CD4-positive, alpha-beta T cell (primary cell): Measurements from ENCODE around the gene ADARB2. TPM values are rescaled to one million over a fixed set of nuclear protein-coding genes. Genes with fewer than 3 reads are reported as not detected.

Experiments
- ATAC-seq: fragments of 200-7000 bp; cut with Tn5 transposase; one replicate; pipeline ENCODE4 v1.10.0; 2022; ENCODE audit warnings: mild to moderate bottlenecking; ENCODE audit not compliant: poor library complexity
- CTCF ChIA-PET: fragments of 350-600 bp; sonication (Branson Sonifier 250); formaldehyde crosslinking; loops from one replicate; lab custom pipeline; 2021; ENCODE audit warnings: antibody characterized with exemption, inconsistent platforms; lab: Charles Lee
- POLR2A ChIA-PET: fragments of 350-600 bp; sonication (Branson Sonifier 250); formaldehyde crosslinking; loops from one replicate; lab custom pipeline; 2021; ENCODE audit warnings: antibody characterized with exemption, inconsistent platforms; lab: Charles Lee
- DNase-seq, 14 experiments: peaks; one replicate each; pipeline ENCODE4 v3.0.0-alpha.2; 2013 to 2020; ENCODE audit warnings: mixed read lengths in 2 of 14
- H3K27ac ChIP-seq, 2 donors: one replicate each; pipeline versions ENCODE4 v1.5.1 to v1.7.0; 2013; ENCODE audit warnings: low read length in 2 of 2, low read depth in 1 of 2, mild to moderate bottlenecking in 1 of 2
- H3K27me3 ChIP-seq, 2 experiments: 1 replicate in 1 of 2; 2 replicates in 1 of 2; pipeline versions ENCODE4 v1.6.1 to v1.7.0; 2013; ENCODE audit warnings: low read length in 2 of 2, control low read depth in 1 of 2, mild to moderate bottlenecking in 1 of 2, moderate library complexity in 1 of 2; ENCODE audit not compliant: insufficient read depth in 2 of 2, control insufficient read depth in 1 of 2
- H3K36me3 ChIP-seq: one replicate; pipeline ENCODE4 v1.6.1; 2013; ENCODE audit warnings: low read length, control low read depth; ENCODE audit not compliant: insufficient read depth
- H3K4me1 ChIP-seq: one replicate; pipeline ENCODE4 v1.6.1; 2013; ENCODE audit warnings: low read length, control low read depth; ENCODE audit not compliant: insufficient read depth
- H3K4me3 ChIP-seq: one replicate; pipeline ENCODE4 v1.5.1; 2013; ENCODE audit warnings: mild to moderate bottlenecking, low read length, moderate library complexity
- H3K9me3 ChIP-seq, 2 experiments: 1 replicate in 1 of 2; 2 replicates in 1 of 2; pipeline versions ENCODE4 v1.6.1 to v1.7.0; 2013; ENCODE audit warnings: low read length in 2 of 2, mild to moderate bottlenecking in 2 of 2, control low read depth in 1 of 2, moderate library complexity in 1 of 2; ENCODE audit not compliant: control insufficient read depth in 1 of 2, insufficient read depth in 1 of 2
- H3K27ac Mint-ChIP-seq: one replicate; pipeline ENCODE4 v1.8.0; 2020; ENCODE audit warnings: mixed read lengths
- H3K27me3 Mint-ChIP-seq: one replicate; pipeline ENCODE4 v1.8.0; 2021; ENCODE audit warnings: mixed read lengths
- H3K36me3 Mint-ChIP-seq: one replicate; pipeline ENCODE4 v1.8.0; 2021; ENCODE audit warnings: low read depth, mixed read lengths
- H3K4me1 Mint-ChIP-seq: one replicate; pipeline ENCODE4 v1.8.0; 2021; ENCODE audit warnings: low read depth, mixed read lengths
- H3K4me3 Mint-ChIP-seq: one replicate; pipeline ENCODE4 v1.8.0; 2020; ENCODE audit warnings: mild to moderate bottlenecking, mixed read lengths
- H3K9me3 Mint-ChIP-seq: one replicate; pipeline ENCODE4 v1.8.0; 2020; ENCODE audit warnings: mixed read lengths
- intact Hi-C, 2 experiments: fragments of 100-400 bp; cut with DNase I in 1 of 2; cut with micrococcal nuclease in 1 of 2; formaldehyde crosslinking; loops; one replicate each; pipeline versions ENCODE4 v1.15.1 to v1.9.0; 2023 to 2025; cut with DNase I, micrococcal nuclease
- total RNA-seq, 174 experiments: library from RNA in 2 of 174; stranded (reverse) in 2 of 174; gene quantifications; one replicate each; pipeline ENCODE4 v1.2.3 and lab custom pipeline; 2021 to 2026
- TF ChIP-seq, protein P1 (sequence below): fragments of 200-600 bp; IDR thresholded peaks from one replicate; pipeline ENCODE4 v1.8.0; 2022; ENCODE audit warnings: antibody characterized with exemption, mild to moderate bottlenecking

Gene ADARB2
- total RNA-seq, 2 experiments from 2014 or later: 0.14 TPM; not detected in 1

DNA sequence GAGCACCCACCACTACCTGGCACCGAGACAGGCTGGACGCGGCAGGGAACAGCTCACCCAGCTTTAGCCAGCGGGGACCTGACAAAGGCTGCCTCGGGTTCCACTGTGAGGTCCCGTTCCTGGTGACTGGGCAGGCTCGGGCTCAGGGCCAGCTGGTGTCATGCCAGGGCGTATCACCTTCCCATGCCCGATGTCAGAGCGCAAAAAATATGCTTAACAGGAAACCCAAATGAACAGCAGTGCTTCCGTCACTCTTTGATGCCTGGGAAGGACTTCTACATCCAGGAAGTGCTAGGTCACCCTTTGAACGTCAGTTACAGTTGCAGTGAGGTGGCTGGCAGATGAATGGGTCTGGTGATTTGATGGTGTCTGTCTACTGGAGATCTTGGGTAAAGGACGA lies 106.0 kb downstream of the ADARB2 start:
- POLR2A ChIA-PET: no interaction called here
- Histone ChIP-seq H3K27ac (no peak overlapping the region), H3K9me3 (peaks cover 0 to 17% of the 10 kb centered on the region in 2 experiments), H3K4me3 (no peak overlapping the region), H3K36me3 (no peaks in the 10 kb centered on the region), H3K4me1 (no peaks in the 10 kb centered on the region), H3K27me3 (peaks cover 0 to 2% of the 10 kb centered on the region in 2 experiments)
- TF ChIP-seq, protein P1, sequence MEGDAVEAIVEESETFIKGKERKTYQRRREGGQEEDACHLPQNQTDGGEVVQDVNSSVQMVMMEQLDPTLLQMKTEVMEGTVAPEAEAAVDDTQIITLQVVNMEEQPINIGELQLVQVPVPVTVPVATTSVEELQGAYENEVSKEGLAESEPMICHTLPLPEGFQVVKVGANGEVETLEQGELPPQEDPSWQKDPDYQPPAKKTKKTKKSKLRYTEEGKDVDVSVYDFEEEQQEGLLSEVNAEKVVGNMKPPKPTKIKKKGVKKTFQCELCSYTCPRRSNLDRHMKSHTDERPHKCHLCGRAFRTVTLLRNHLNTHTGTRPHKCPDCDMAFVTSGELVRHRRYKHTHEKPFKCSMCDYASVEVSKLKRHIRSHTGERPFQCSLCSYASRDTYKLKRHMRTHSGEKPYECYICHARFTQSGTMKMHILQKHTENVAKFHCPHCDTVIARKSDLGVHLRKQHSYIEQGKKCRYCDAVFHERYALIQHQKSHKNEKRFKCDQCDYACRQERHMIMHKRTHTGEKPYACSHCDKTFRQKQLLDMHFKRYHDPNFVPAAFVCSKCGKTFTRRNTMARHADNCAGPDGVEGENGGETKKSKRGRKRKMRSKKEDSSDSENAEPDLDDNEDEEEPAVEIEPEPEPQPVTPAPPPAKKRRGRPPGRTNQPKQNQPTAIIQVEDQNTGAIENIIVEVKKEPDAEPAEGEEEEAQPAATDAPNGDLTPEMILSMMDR: no peak
- intact Hi-C loops: no loop called here
- Mint-ChIP-seq H3K9me3 (no peaks in the 10 kb centered on the region), H3K27me3 (peaks cover 20% of the 10 kb centered on the region), H3K27ac (no peak overlapping the region), H3K4me1 (peaks cover 10% of the 10 kb centered on the region), H3K4me3 (no peak overlapping the region), H3K36me3 (no peaks in the 10 kb centered on the region)
- ATAC-seq: peak; percentile 60
- peak in 1 of 14 experiments; percentile 20 for DNase-seq
- CTCF ChIA-PET: no interaction called here

DNA sequence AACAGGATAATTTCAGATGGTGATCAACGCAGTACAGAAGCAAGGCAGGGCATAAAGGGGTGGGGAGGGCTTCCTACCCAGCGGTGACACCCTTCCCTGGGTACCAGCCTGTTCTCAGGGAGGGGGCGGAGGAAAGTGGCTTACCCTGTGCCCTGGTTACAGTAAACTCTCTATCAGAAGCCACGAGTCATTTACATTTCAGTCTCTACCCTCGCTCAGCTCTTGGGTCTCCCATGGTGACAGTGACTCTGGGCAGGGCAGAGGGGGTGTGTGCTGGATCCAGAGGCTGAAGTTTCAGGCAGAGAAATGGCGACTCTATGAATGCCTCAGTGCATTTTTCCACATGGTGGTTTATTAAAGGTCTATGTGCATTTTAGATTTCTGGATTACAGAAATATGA lies 107.0 kb downstream of the ADARB2 start:
- peaks cover 0 to 2% of the 10 kb centered on the region in 2 experiments for H3K27me3 ChIP-seq
- intact Hi-C loops: no loop called here
- H3K4me1 ChIP-seq: no peaks in the 10 kb centered on the region
- no peak overlapping the region for H3K27ac ChIP-seq
- no peak overlapping the region for H3K4me3 ChIP-seq
- no peaks in the 10 kb centered on the region for H3K36me3 Mint-ChIP-seq
- ChIA-PET POLR2A (no interaction called here), CTCF (no interaction called here)
- peaks cover 10% of the 10 kb centered on the region for H3K4me1 Mint-ChIP-seq
- ATAC-seq: no peak
- no peak overlapping the region for H3K27ac Mint-ChIP-seq
- H3K36me3 ChIP-seq: no peaks in the 10 kb centered on the region
- H3K27me3 Mint-ChIP-seq: peaks cover 14% of the 10 kb centered on the region
- H3K4me3 Mint-ChIP-seq: no peak overlapping the region
- TF ChIP-seq, protein P1: no peak
- DNase-seq: no peak
- no peaks in the 10 kb centered on the region for H3K9me3 Mint-ChIP-seq
- H3K9me3 ChIP-seq: peaks cover 0 to 17% of the 10 kb centered on the region in 2 experiments

DNA sequence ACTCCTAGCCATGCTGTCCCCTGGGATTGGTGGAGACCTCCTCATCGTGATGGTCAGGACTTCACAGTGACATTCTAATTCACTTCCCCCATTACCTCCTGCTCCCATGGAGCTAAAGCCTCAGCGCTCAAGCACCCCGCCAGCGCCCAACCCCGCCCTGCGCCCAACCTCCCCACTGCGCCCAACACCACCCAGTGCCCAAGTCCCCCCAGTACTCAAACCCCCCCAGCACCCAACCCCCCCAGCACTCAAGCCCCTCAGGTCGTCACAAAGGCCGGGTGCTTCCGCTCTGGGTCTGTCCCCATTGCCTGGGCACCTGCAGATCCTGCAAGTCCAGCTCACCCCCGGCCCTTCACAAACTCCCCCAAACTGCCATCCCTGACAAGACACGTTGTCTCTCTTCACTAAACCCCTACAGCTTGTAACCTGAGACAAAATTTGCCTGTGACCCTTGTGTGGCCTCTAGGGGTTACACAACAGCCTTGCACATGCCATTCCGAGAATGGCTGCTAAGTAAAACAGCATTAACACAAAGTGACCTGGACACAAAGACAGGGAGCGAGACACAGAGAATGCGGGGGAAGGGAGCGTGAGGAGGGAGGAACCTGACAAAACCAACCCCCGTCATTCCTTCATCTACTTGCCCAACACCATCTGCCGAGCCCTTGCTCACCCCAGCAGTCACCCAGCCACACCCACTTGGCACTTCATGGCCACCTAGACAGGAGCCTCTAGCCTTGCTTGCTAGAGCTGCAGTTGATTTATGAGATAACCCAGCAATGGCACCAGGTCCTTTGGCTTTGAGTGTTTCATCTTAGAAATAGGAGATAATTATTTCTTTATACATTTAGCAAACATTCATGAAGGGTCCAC lies 107.8 kb downstream of the ADARB2 start:
- peaks cover 0 to 2% of the 10 kb centered on the region in 2 experiments for H3K27me3 ChIP-seq
- Mint-ChIP-seq H3K4me3 (no peak overlapping the region), H3K27me3 (peaks cover 8% of the 10 kb centered on the region), H3K27ac (no peak overlapping the region), H3K36me3 (no peaks in the 10 kb centered on the region), H3K4me1 (peaks cover 10% of the 10 kb centered on the region), H3K9me3 (no peaks in the 10 kb centered on the region)
- DNase-seq (no peak), ATAC-seq (no peak)
- H3K9me3 ChIP-seq: peaks cover 0 to 17% of the 10 kb centered on the region in 2 experiments
- H3K4me3 ChIP-seq: no peak overlapping the region
- no peak overlapping the region for H3K27ac ChIP-seq
- intact Hi-C loops: no loop called here
- no peaks in the 10 kb centered on the region for H3K36me3 ChIP-seq
- ChIA-PET POLR2A (no interaction called here), CTCF (no interaction called here)
- H3K4me1 ChIP-seq: no peaks in the 10 kb centered on the region
- TF ChIP-seq, protein P1: no peak
